ENCODE measurements around the gene SPTB.

DNA sequence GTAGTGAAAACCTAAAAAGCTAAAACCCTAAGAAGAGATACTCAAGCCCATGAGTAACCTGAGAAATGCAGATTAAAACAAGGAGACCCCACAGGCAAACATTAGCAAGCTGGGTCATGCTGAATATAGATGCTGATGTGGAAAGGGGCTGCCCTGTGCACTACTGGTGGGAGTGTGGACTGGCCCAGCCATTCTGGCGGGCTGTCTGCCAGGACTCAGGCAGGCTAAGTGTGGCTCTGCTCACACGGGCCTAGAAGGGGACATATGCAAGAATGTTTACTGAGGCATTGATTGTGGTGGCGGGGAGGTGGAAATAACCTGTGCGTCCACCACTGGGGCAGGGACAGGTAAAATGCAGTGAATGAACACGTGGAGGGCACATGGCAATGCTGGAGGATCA, 48.3 kb downstream of the SPTB start:
- no peak for TF ChIP-seq POLR2AphosphoS5 (IDR thresholded peaks at IDR 0.05; ENCODE audit: insufficient read depth in 1 of 2, low read depth in 1 of 2)
- TF ChIP-seq, protein P1, sequence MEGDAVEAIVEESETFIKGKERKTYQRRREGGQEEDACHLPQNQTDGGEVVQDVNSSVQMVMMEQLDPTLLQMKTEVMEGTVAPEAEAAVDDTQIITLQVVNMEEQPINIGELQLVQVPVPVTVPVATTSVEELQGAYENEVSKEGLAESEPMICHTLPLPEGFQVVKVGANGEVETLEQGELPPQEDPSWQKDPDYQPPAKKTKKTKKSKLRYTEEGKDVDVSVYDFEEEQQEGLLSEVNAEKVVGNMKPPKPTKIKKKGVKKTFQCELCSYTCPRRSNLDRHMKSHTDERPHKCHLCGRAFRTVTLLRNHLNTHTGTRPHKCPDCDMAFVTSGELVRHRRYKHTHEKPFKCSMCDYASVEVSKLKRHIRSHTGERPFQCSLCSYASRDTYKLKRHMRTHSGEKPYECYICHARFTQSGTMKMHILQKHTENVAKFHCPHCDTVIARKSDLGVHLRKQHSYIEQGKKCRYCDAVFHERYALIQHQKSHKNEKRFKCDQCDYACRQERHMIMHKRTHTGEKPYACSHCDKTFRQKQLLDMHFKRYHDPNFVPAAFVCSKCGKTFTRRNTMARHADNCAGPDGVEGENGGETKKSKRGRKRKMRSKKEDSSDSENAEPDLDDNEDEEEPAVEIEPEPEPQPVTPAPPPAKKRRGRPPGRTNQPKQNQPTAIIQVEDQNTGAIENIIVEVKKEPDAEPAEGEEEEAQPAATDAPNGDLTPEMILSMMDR (IDR thresholded peaks at IDR 0.05), result no peak
